Measurements from ENCODE around the gene PLA2G4B. TPM values are rescaled to one million over a fixed set of nuclear protein-coding genes. Genes with fewer than 3 reads are reported as not detected.

The PLA2G4B gene
- total RNA-seq, 1 donor from 2014 or later, result 13.9 TPM

GRCh38 chr15:41825145-41825544 is 13.5 kb upstream of the PLA2G4B start:
- H3K36me3 ChIP-seq, result peaks cover 16 to 46% of the 10 kb centered on the region in 2 donors
- peaks cover 5 to 18% of the 10 kb centered on the region in 2 donors for H3K4me1 ChIP-seq
- TF ChIP-seq CTCF (IDR thresholded peaks at IDR 0.05), result no peak
- H3K9me3 ChIP-seq, result no peaks in the 10 kb centered on the region
- H3K27ac ChIP-seq, result no peak overlapping the region
- no peak for DNase-seq (ENCODE audit: low spot score in 2 of 2)
- H3K4me3 ChIP-seq, result no peak overlapping the region
- intact Hi-C loops (cut with DNase I), result loop anchor here (5.0 to 10.0 kb wide), 4 partner anchors 77 to 447 kb away; partner anchors contain the start of genes GANC, TMEM87A and TYRO3
- H3K27me3 ChIP-seq, result no peaks in the 10 kb centered on the region

GRCh38 chr15:41825572-41826535 is 12.8 kb upstream of the PLA2G4B start:
- H3K27me3 ChIP-seq, result no peaks in the 10 kb centered on the region
- peaks cover 16 to 40% of the 10 kb centered on the region in 2 donors for H3K36me3 ChIP-seq
- no peak for TF ChIP-seq CTCF (IDR thresholded peaks at IDR 0.05)
- no peaks in the 10 kb centered on the region for H3K9me3 ChIP-seq
- H3K27ac ChIP-seq, result no peak overlapping the region
- intact Hi-C loops (cut with DNase I), result loop anchor here (5.0 to 10.0 kb wide), 4 partner anchors 76 to 446 kb away; partner anchors contain the start of genes GANC, TMEM87A and TYRO3
- peaks cover 5 to 22% of the 10 kb centered on the region in 2 donors for H3K4me1 ChIP-seq
- H3K4me3 ChIP-seq, result no peak overlapping the region
- DNase-seq (ENCODE audit: low spot score in 2 of 2), result no peak

GRCh38 chr15:41827290-41827879 is 11.3 kb upstream of the PLA2G4B start:
- peak overlapping the region; percentile 68 to 74 for H3K4me3 ChIP-seq
- H3K4me1 ChIP-seq, result peaks cover 5 to 22% of the 10 kb centered on the region in 2 donors
- intact Hi-C loops (cut with DNase I), result loop anchor here (5.0 to 10.0 kb wide), 4 partner anchors 75 to 445 kb away; partner anchors contain the start of genes GANC, TMEM87A and TYRO3
- H3K27ac ChIP-seq, result peak overlapping the region; percentile 41 to 72
- no peak for TF ChIP-seq CTCF (IDR thresholded peaks at IDR 0.05)
- H3K36me3 ChIP-seq, result peaks cover 14 to 33% of the 10 kb centered on the region in 2 donors
- no peaks in the 10 kb centered on the region for H3K27me3 ChIP-seq
- DNase-seq (ENCODE audit: low spot score in 2 of 2), result no peak
- H3K9me3 ChIP-seq, result no peaks in the 10 kb centered on the region

GRCh38 chr15:41827880-41828806 is 10.5 kb upstream of the PLA2G4B start, which contains the start of gene JMJD7:
JMJD7 (plus strand) TSS chr15:41828092; CDS start chr15:41828125, 33 bp downstream.
- peak within 1 kb of the TSS; percentile 72 to 80 for H3K27ac ChIP-seq
- peak; percentile 59 to 95 for DNase-seq (ENCODE audit: low spot score in 2 of 2)
- no peaks in the 10 kb centered on the region for H3K27me3 ChIP-seq
- peak within 1 kb of the TSS; percentile 68 to 74 for H3K4me3 ChIP-seq
- peaks cover 9 to 27% of the 10 kb centered on the region in 2 donors for H3K36me3 ChIP-seq
- TF ChIP-seq CTCF (IDR thresholded peaks at IDR 0.05), result peak in 1 of 3 experiments; percentile 2
- intact Hi-C loops (cut with DNase I), result loop anchor here (1.0 to 10.0 kb wide), 6 partner anchors 54 to 444 kb away; partner anchors contain the start of genes EHD4, GANC, MAPKBP1 and TMEM87A
- H3K9me3 ChIP-seq, result no peaks in the 10 kb centered on the region
- H3K4me1 ChIP-seq, result peaks cover 5 to 22% of the 10 kb centered on the region in 2 donors

All from ascending aorta (tissue), 2 donors.